NCI-H69 (cell line): ENCODE results near the gene CDC34.

Experiments
- DNase-seq: peaks from one replicate; lab custom pipeline; 2025; lab: John Stamatoyannopoulos, UW

CDC34 gene

GRCh38 chr19:588741-589692 is 57.5 kb downstream of the CDC34 start:
- peak; percentile 83 for DNase-seq

- peak; percentile 68 for DNase-seq
Observed at GRCh38 chr19:589693-590395, 58.3 kb downstream of the CDC34 start, which contains the start of gene HCN2. HCN2 (plus strand) TSS chr19:589881; CDS start chr19:589946, 65 bp downstream.

GRCh38 chr19:590396-590745 is 58.8 kb downstream of the CDC34 start:
- peak; percentile 71 for DNase-seq

GRCh38 chr19:590750-591098 is 59.2 kb downstream of the CDC34 start:
- peak; percentile 40 for DNase-seq

GRCh38 chr19:591099-591958 is 59.8 kb downstream of the CDC34 start:
- DNase-seq: no peak
